Coronary artery (tissue), 2 donors: Measurements from ENCODE around the gene CHPT1.

Source experiments
- DNase-seq: peaks from one replicate; pipeline ENCODE4 v3.0.0-alpha.2; 2017; ENCODE audit warnings: low spot score
- H3K27ac ChIP-seq, 2 donors: fragments of 200-600 bp; sonication (generic); one replicate each; pipeline ENCODE4 v1.5.1; 2016 to 2019
- H3K4me3 ChIP-seq: fragments of 200-600 bp; sonication (generic); 2 replicates; pipeline ENCODE4 v1.5.1; 2016; ENCODE audit warnings: mild to moderate bottlenecking, moderate library complexity
- TF ChIP-seq, protein P1 (sequence below): fragments of 200-600 bp; sonication (generic); IDR thresholded peaks from one replicate; pipeline ENCODE4 v1.5.1; 2019; ENCODE audit warnings: antibody characterized with exemption

CHPT1 gene

DNA sequence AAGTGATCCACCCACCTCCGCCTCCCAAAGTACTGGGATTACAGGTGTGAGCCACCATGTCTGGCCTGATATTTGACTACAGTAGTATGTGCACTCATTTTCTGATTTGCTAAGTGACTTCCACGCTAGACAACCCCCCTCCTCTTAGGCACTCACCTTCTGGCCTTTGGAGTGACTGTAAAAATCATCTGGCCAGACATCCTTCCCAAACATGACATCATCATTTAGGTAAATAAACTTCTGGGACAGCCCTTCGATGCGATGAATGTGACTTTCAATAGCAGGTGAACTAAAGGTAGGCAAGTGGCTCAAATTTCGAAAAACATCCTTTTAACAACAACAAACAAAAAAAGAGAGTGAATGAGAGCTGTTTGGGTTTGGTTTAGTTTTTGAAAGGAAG is 72.4 kb downstream of the CHPT1 start:
- Histone ChIP-seq H3K27ac (no peak overlapping the region), H3K4me3 (no peak overlapping the region)
- no peak for DNase-seq
- TF ChIP-seq, protein P1, sequence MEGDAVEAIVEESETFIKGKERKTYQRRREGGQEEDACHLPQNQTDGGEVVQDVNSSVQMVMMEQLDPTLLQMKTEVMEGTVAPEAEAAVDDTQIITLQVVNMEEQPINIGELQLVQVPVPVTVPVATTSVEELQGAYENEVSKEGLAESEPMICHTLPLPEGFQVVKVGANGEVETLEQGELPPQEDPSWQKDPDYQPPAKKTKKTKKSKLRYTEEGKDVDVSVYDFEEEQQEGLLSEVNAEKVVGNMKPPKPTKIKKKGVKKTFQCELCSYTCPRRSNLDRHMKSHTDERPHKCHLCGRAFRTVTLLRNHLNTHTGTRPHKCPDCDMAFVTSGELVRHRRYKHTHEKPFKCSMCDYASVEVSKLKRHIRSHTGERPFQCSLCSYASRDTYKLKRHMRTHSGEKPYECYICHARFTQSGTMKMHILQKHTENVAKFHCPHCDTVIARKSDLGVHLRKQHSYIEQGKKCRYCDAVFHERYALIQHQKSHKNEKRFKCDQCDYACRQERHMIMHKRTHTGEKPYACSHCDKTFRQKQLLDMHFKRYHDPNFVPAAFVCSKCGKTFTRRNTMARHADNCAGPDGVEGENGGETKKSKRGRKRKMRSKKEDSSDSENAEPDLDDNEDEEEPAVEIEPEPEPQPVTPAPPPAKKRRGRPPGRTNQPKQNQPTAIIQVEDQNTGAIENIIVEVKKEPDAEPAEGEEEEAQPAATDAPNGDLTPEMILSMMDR, result no peak

- Histone ChIP-seq H3K27ac (no peak overlapping the region), H3K4me3 (no peak overlapping the region)
- DNase-seq, result no peak
- TF ChIP-seq, protein P1, result no peak
Measured at GRCh38 chr12:101772012-101772775, 74.8 kb downstream of the CHPT1 start.

DNA sequence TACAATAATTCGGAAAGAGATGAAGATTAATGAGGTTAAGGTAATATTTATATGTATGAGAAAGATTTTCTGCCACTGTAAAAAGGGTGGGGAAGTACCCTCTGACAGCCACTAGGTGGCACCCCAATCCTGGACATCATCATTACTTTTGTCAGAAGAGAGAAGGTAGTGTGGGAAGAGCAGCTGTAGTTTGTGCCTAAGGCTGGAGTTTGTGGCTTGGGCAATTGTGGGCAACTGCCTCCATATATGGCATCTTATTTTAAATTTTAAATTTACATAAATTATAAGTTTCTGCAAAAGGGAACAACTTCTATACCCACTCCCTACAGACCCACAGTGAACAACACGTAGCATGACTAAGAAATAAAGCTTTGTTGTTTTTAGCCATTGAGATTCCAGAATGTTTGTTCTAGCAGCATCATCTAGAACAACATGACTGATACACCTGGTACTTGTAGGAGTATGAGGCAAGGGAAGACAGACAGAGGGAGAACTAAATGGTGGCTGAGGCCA is 76.3 kb downstream of the CHPT1 start:
- Histone ChIP-seq H3K4me3 (no peak overlapping the region), H3K27ac (no peak overlapping the region)
- TF ChIP-seq, protein P1, result peak; percentile 84
- DNase-seq, result no peak

GRCh38 chr12:101775816-101776215 is 78.4 kb downstream of the CHPT1 start:
- no peak overlapping the region for H3K4me3 ChIP-seq
- no peak overlapping the region for H3K27ac ChIP-seq
- no peak for DNase-seq
- TF ChIP-seq, protein P1, result no peak

GRCh38 chr12:101777485-101777884 is 80.0 kb downstream of the CHPT1 start:
- TF ChIP-seq, protein P1, result no peak
- Histone ChIP-seq H3K4me3 (no peak overlapping the region), H3K27ac (peak overlapping the region in 1 of 2 donors; percentile 50)
- no peak for DNase-seq

DNA sequence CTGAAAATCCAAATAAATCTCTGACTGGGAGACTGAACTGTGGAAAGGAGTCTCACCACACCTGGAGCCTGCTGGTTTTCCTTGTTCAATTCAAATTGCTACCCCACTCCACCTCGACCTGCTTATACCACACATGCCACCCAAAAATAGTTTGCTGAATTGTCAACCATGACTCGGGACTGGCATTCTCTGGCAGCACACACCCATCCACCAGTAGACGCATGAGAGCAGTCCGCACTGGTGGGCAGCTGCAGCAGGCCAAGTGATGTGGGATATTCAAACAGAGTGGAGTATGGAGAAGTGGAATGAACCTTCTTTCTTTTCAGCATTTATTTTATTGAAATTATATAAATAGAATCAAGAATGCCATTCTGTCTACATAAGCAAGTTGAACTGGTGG is 80.5 kb downstream of the CHPT1 start:
- no peak overlapping the region for H3K4me3 ChIP-seq
- TF ChIP-seq, protein P1, result no peak
- H3K27ac ChIP-seq, result no peak overlapping the region
- DNase-seq, result no peak
